ENCODE data around the gene OR6A2.

The OR6A2 gene

DNA sequence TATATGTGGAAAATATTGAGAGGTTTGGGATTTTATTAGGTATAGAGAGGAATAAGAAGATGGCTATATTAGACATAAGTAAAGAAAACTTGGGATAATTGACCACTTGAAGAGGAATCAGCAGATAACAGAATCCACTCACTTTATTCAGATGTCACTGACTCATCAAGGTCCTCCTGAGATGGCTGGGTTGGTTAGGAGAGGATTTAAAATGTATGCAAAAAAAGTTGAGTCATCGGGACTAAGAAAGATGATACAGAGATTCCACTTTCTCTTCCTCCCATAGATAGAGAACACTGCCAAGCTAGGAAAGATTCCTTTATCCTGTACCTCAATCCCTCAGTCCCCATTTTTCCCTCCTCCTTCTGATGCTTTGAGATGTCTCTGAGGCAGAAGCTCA lies at the start of gene OR6A2:
OR6A2 (minus strand) TSS at position 288 of the 400 bp plus-strand sequence. CDS start 3,981 bp downstream, outside the sequence.
- H3K36me3 ChIP-seq (ENCODE audit: control insufficient read depth, insufficient read depth, low read length): no peaks in the 10 kb centered on the region
- no peaks in the 10 kb centered on the region for H3K27me3 ChIP-seq (ENCODE audit: control insufficient read depth, insufficient read depth, low read length)
- H3K4me1 ChIP-seq (ENCODE audit: control insufficient read depth, insufficient read depth, low read length): no peaks in the 10 kb centered on the region
- no peak within 1 kb of the TSS for H3K9ac ChIP-seq (ENCODE audit: low read length)
- H3K9me3 ChIP-seq (ENCODE audit: control insufficient read depth, low read length): no peaks in the 10 kb centered on the region
- no peak within 1 kb of the TSS for H3K4me3 ChIP-seq (ENCODE audit: low read length)

DNA sequence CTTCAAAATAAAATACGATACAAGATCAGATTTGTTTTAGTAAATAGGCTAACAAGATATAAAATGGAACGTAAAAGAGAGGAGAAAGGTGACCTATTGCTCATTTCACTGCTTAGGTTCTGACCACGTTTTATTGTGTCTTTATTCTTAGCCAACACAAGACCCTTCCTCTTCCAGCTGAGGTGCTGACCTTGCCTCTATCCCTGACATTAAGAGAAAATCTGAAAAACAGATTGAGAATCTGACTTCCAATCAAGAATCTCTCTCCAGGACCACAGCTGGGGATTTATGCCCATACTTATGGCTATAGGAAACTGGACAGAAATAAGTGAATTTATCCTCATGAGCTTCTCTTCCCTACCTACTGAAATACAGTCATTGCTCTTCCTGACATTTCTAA lies 45.9 kb upstream of the OR6A2 start, which contains the start of gene OR10A5:
OR10A5 (plus strand) TSS at position 301 of the 400 bp plus-strand sequence; CDS start at position 301, 0 bp downstream.
- Histone ChIP-seq H3K9me3 (ENCODE audit: control insufficient read depth, low read length) (no peaks in the 10 kb centered on the region), H3K4me3 (ENCODE audit: low read length) (no peak within 1 kb of the TSS), H3K4me1 (ENCODE audit: control insufficient read depth, insufficient read depth, low read length) (no peaks in the 10 kb centered on the region), H3K27me3 (ENCODE audit: control insufficient read depth, insufficient read depth, low read length) (no peaks in the 10 kb centered on the region), H3K36me3 (ENCODE audit: control insufficient read depth, insufficient read depth, low read length) (no peaks in the 10 kb centered on the region), H3K9ac (ENCODE audit: low read length) (no peak within 1 kb of the TSS)

DNA sequence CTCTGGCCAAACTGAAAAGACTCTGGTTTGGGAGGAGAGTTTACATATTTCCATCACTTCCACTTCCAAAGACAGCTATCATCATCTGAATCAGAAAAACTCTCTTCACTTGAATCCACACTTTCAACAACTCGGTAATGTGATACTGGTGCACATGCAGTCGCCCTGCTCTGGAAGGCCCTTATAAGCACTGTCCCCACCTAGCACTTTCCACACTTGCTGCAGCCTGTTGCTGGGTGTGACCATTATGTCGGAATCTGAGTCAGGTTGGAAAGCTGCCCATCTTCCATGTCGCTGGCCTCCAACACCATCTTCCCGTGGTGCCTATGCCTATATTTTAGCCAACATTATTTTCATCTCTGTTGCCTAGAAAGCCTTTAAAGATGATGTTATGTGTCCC lies 44.9 kb upstream of the OR6A2 start:
- H3K4me1 ChIP-seq (ENCODE audit: control insufficient read depth, insufficient read depth, low read length): no peaks in the 10 kb centered on the region

DNA sequence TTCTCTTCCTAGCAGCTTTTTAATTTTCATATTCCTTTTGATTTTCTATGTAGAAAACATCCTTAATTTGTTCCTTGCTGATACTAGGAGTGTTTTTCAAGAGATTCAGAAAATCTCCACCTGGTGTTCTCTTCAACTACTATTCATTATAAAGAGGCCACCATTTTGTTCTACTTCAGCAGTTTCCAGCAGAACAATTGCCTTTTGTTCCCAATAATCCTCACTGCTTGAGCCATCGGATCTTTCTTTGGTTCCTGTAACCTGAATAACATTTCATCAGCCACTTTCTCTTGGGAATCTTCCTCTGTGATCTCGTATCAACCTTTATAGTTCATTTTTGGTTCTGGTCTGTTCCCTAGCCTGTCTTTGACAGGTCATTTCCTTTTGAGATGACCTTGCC lies 44.2 kb upstream of the OR6A2 start:
- Histone ChIP-seq H3K4me1 (ENCODE audit: control insufficient read depth, insufficient read depth, low read length) (no peaks in the 10 kb centered on the region), H3K9me3 (ENCODE audit: control insufficient read depth, low read length) (no peaks in the 10 kb centered on the region), H3K27me3 (ENCODE audit: control insufficient read depth, insufficient read depth, low read length) (no peaks in the 10 kb centered on the region), H3K36me3 (ENCODE audit: control insufficient read depth, insufficient read depth, low read length) (no peaks in the 10 kb centered on the region), H3K9ac (ENCODE audit: low read length) (no peak overlapping the region), H3K4me3 (ENCODE audit: low read length) (no peak overlapping the region)

More for the DNA sequence above, 44.9 kb upstream of the OR6A2 start:
- Histone ChIP-seq H3K27me3 (ENCODE audit: control insufficient read depth, insufficient read depth, low read length) (no peaks in the 10 kb centered on the region), H3K9ac (ENCODE audit: low read length) (no peak overlapping the region), H3K4me3 (ENCODE audit: low read length) (no peak overlapping the region), H3K36me3 (ENCODE audit: control insufficient read depth, insufficient read depth, low read length) (no peaks in the 10 kb centered on the region), H3K9me3 (ENCODE audit: control insufficient read depth, low read length) (no peaks in the 10 kb centered on the region)

DNA sequence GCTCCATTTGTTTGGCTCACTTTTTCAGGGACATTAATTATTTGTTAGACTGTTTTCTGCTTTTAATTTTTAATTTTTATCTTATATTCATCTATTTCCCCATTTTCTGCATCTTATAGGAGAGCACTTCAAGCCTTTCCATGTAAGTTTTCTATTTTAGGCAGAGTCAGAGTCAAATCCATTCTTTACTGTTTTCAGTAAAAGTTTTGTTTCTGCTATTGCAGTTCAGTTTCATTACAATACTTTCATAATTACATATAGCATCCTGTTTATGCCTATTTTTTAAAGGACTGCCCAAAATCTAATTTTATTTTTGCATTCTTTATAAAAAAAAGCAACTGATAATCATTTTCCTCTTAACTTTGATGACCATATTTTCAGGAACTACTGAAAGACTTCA lies 42.2 kb upstream of the OR6A2 start:
- Histone ChIP-seq H3K36me3 (ENCODE audit: control insufficient read depth, insufficient read depth, low read length) (no peaks in the 10 kb centered on the region), H3K27me3 (ENCODE audit: control insufficient read depth, insufficient read depth, low read length) (no peaks in the 10 kb centered on the region), H3K9me3 (ENCODE audit: control insufficient read depth, low read length) (no peaks in the 10 kb centered on the region), H3K4me1 (ENCODE audit: control insufficient read depth, insufficient read depth, low read length) (no peaks in the 10 kb centered on the region), H3K9ac (ENCODE audit: low read length) (no peak overlapping the region), H3K4me3 (ENCODE audit: low read length) (no peak overlapping the region)

DNA sequence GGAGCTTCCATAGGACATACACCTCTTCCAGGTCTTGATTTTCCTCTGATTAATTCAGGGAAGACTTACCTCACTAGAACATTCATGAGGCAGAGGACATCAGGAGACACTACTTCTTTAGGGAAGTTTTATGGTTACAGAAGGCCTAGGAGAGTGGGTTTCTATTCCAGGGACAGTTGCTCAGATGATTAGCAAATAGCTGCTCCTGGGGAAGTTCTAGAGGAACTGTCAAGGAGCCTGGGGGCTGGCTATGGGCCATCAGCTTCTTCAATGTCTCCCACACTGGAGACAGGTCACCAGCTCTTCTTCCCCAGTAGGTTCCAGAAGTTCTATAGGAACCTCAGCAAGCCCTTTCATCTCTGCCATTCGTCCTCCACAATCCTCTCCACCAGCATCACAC lies 34.5 kb upstream of the OR6A2 start:
- no peaks in the 10 kb centered on the region for H3K9me3 ChIP-seq (ENCODE audit: control insufficient read depth, low read length)
- no peaks in the 10 kb centered on the region for H3K36me3 ChIP-seq (ENCODE audit: control insufficient read depth, insufficient read depth, low read length)
- H3K9ac ChIP-seq (ENCODE audit: low read length): no peak overlapping the region
- H3K4me3 ChIP-seq (ENCODE audit: low read length): no peak overlapping the region
- no peaks in the 10 kb centered on the region for H3K4me1 ChIP-seq (ENCODE audit: control insufficient read depth, insufficient read depth, low read length)
- no peaks in the 10 kb centered on the region for H3K27me3 ChIP-seq (ENCODE audit: control insufficient read depth, insufficient read depth, low read length)

DNA sequence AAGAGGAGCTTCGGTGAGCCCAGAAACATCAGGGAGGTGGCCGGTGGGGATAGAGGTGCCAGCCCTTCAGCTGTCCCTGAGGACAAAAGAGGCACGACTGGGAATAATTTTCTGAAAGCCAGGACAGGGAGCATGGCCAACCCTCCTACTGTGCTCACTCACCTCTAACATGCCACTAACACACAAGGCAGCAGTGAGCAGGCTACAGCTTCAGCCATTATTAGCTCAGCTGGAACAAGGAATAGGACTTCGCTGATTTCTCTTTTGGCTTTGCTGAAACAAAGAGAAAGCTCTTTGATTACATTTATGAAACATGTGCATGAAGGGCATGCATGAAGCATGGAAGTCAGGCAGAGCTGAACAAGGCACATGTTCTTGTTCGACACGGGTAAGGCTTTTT lies 33.9 kb upstream of the OR6A2 start:
- Histone ChIP-seq H3K4me1 (ENCODE audit: control insufficient read depth, insufficient read depth, low read length) (no peaks in the 10 kb centered on the region), H3K27me3 (ENCODE audit: control insufficient read depth, insufficient read depth, low read length) (no peaks in the 10 kb centered on the region), H3K9me3 (ENCODE audit: control insufficient read depth, low read length) (no peaks in the 10 kb centered on the region), H3K36me3 (ENCODE audit: control insufficient read depth, insufficient read depth, low read length) (no peaks in the 10 kb centered on the region), H3K9ac (ENCODE audit: low read length) (no peak overlapping the region), H3K4me3 (ENCODE audit: low read length) (no peak overlapping the region)

DNA sequence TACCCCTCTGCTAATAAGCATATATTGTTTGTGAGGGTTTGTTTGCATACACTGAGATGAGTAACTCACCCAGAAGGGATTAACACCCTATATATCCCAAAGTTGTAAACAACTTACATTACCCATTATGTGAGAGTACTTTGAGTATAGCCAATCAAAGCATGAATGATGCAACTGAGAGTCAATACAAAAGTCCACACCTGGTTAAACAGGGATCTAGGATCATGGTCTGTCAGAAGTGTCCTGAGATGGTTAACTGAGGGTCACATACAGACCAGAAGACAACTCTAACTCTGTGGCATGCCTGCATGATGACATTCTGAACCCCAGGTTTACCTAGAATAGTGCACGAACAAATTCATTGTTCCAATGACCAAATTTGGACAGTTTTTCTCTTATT lies 28.6 kb upstream of the OR6A2 start:
- no peaks in the 10 kb centered on the region for H3K36me3 ChIP-seq (ENCODE audit: control insufficient read depth, insufficient read depth, low read length)
- no peak overlapping the region for H3K4me3 ChIP-seq (ENCODE audit: low read length)
- no peaks in the 10 kb centered on the region for H3K9me3 ChIP-seq (ENCODE audit: control insufficient read depth, low read length)
- H3K4me1 ChIP-seq (ENCODE audit: control insufficient read depth, insufficient read depth, low read length): no peaks in the 10 kb centered on the region
- no peaks in the 10 kb centered on the region for H3K27me3 ChIP-seq (ENCODE audit: control insufficient read depth, insufficient read depth, low read length)
- no peak overlapping the region for H3K9ac ChIP-seq (ENCODE audit: low read length)

DNA sequence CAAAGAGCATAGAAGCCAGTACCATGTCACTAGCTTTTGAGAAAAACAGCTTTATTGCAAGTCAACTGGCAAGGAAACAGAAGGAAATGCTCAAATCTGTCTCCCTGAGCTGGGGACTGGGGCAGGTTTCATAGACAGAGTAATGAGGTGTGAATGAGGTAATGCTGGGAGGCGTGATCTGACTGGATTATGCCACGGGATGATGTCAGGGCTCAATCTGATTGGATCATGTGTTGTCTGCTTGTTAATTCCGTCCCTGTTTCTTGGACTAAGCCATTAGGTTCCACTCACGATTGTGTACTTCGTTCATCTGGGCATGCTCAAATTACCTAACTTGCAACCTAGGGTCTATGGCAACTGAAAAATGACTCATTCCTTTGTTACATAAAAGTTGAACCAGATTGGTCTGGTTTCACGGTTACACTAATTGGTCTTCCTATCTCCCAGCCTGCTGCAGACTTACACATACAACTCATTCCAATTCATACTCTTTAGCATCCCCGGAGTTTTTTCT lies 25.8 kb upstream of the OR6A2 start:
- Histone ChIP-seq H3K4me3 (ENCODE audit: low read length) (no peak overlapping the region), H3K9ac (ENCODE audit: low read length) (no peak overlapping the region), H3K36me3 (ENCODE audit: control insufficient read depth, insufficient read depth, low read length) (no peaks in the 10 kb centered on the region), H3K27me3 (ENCODE audit: control insufficient read depth, insufficient read depth, low read length) (no peaks in the 10 kb centered on the region), H3K9me3 (ENCODE audit: control insufficient read depth, low read length) (no peaks in the 10 kb centered on the region), H3K4me1 (ENCODE audit: control insufficient read depth, insufficient read depth, low read length) (no peaks in the 10 kb centered on the region)

DNA sequence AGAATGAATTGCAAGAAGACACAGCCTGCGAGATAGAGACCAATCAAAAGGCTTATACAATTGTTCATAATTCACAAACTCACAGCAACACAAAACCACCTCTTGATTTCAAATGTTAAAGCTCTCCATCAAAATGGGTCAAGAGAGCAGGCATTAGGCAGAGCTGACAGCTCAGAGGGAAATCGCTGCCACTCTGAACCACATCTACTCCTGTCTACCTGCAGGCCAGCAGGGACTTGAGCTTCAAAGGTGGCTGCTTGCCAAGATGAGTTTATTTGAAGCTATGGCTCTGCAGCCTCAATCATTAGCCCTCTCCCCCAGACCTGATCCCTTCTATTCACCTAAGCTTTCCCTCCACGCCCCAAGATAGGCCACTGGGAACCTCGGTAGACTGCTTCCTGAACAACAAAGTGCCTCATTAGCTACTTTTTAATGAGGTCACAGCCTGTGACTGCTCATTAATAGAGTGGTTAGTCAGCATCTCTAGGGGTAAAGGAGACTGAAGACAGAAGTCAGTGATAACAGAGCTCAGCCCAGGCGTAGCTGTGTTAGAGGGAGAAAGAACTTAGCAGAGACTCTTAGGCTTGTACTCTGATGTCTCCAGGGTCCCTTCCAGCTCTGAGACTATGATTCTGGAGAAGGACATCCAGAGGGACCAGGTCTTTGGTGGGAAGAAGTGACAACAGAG lies 24.8 kb upstream of the OR6A2 start:
- Histone ChIP-seq H3K4me1 (ENCODE audit: control insufficient read depth, insufficient read depth, low read length) (no peaks in the 10 kb centered on the region), H3K27me3 (ENCODE audit: control insufficient read depth, insufficient read depth, low read length) (no peaks in the 10 kb centered on the region), H3K4me3 (ENCODE audit: low read length) (no peak overlapping the region), H3K9ac (ENCODE audit: low read length) (no peak overlapping the region), H3K9me3 (ENCODE audit: control insufficient read depth, low read length) (no peaks in the 10 kb centered on the region), H3K36me3 (ENCODE audit: control insufficient read depth, insufficient read depth, low read length) (no peaks in the 10 kb centered on the region)

DNA sequence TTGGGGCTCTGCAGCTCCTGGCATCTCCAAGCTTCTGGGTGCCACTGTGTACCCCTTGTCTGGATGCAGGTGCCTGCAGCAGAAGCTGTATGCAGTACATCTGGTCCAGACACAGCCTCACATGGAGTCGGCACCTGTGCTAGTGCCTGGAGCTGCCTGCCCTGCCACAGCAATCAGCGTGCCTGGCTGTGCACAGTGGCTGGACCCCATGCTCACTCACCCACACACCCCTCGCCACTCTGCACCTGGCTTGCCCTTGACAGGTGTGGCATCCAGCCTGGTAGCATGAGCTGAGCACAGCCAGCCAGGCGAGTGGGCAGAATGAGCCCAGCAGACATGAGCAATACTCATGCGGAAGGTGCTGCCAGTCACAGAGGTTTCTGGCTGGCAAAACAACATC lies 19.5 kb upstream of the OR6A2 start:
- Histone ChIP-seq H3K9ac (ENCODE audit: low read length) (no peak overlapping the region), H3K36me3 (ENCODE audit: control insufficient read depth, insufficient read depth, low read length) (no peaks in the 10 kb centered on the region), H3K4me1 (ENCODE audit: control insufficient read depth, insufficient read depth, low read length) (no peaks in the 10 kb centered on the region), H3K9me3 (ENCODE audit: control insufficient read depth, low read length) (no peaks in the 10 kb centered on the region), H3K27me3 (ENCODE audit: control insufficient read depth, insufficient read depth, low read length) (no peaks in the 10 kb centered on the region), H3K4me3 (ENCODE audit: low read length) (no peak overlapping the region)

DNA sequence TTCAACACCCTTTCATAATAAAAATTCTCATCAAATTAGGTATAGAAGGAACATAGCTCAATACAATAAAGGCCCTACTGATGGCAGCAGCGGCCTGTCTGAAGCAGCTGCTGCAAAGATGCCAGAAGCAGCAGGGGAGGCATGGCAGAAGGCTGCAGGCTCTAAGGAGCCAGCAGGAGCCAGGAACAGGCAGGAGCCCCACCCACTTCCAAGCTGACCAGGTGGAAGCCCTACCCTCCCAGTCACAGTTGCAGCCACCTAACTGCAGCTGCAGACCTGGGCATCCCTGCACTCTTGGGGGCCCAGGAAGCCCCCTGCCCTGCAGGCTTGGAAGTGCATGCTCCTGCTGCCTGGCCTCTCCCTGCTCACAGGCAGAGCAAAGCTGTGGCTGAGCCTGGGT lies 18.2 kb upstream of the OR6A2 start:
- Histone ChIP-seq H3K27me3 (ENCODE audit: control insufficient read depth, insufficient read depth, low read length) (no peaks in the 10 kb centered on the region), H3K9me3 (ENCODE audit: control insufficient read depth, low read length) (no peaks in the 10 kb centered on the region), H3K9ac (ENCODE audit: low read length) (no peak overlapping the region)

More for the DNA sequence above, 18.2 kb upstream of the OR6A2 start:
- no peak overlapping the region for H3K4me3 ChIP-seq (ENCODE audit: low read length)
- H3K4me1 ChIP-seq (ENCODE audit: control insufficient read depth, insufficient read depth, low read length): no peaks in the 10 kb centered on the region
- H3K36me3 ChIP-seq (ENCODE audit: control insufficient read depth, insufficient read depth, low read length): no peaks in the 10 kb centered on the region
